Measurements from ENCODE around the gene ASPG.
A peak's percentile ranks its signal among the peaks of the same experiment; 100 is the strongest.

Gene ASPG

GRCh38 chr14:104094709-104095425 lies 9.4 kb downstream of the ASPG start:
- peak; percentile 76 for DNase-seq

- DNase-seq, result no peak
These were observed 10.2 kb downstream of the ASPG start for GRCh38 chr14:104095426-104096310.

GRCh38 chr14:104096318-104096717 lies 10.8 kb downstream of the ASPG start:
- no peak for DNase-seq

GRCh38 chr14:104096751-104097700 lies 11.5 kb downstream of the ASPG start:
- no peak for DNase-seq

- DNase-seq, result no peak
These were observed 13.0 kb downstream of the ASPG start for GRCh38 chr14:104098272-104099095.

GRCh38 chr14:104099096-104100041 lies 13.9 kb downstream of the ASPG start:
- no peak for DNase-seq

GRCh38 chr14:104100171-104101085 lies 14.9 kb downstream of the ASPG start:
- DNase-seq, result no peak

- DNase-seq, result no peak
These were observed 15.7 kb downstream of the ASPG start for GRCh38 chr14:104101086-104101621.

- DNase-seq, result no peak
These were observed 16.3 kb downstream of the ASPG start for GRCh38 chr14:104101651-104102281.

GRCh38 chr14:104102282-104102914 lies 16.9 kb downstream of the ASPG start:
- DNase-seq, result no peak

GRCh38 chr14:104103061-104103445 lies 17.6 kb downstream of the ASPG start:
- DNase-seq, result no peak

- DNase-seq, result no peak
These were observed 18.1 kb downstream of the ASPG start for GRCh38 chr14:104103446-104104075.

- DNase-seq, result no peak
These were observed 18.8 kb downstream of the ASPG start for GRCh38 chr14:104104076-104104901.

GRCh38 chr14:104105071-104105821 lies 19.7 kb downstream of the ASPG start:
- DNase-seq, result no peak

GRCh38 chr14:104105822-104106470 lies 20.4 kb downstream of the ASPG start:
- DNase-seq, result no peak

All from T-helper 9 cell (primary cell).